ENCODE results near the gene HADHA.
A peak's percentile ranks its signal among the peaks of the same experiment; 100 is the strongest.

- TF ChIP-seq GATA2 (IDR thresholded peaks at IDR 0.05; ENCODE audit: insufficient read depth, insufficient read length, low read depth, low read length) = no peak
- peak in 1 of 2 donors; percentile 5 for TF ChIP-seq CTCF (IDR thresholded peaks at IDR 0.05; ENCODE audit: extremely low read depth in 1 of 2, insufficient read depth in 1 of 2, low read depth in 1 of 2, low read length in 2 of 2)
- TF ChIP-seq POLR2AphosphoS5 (IDR thresholded peaks at IDR 0.05; ENCODE audit: insufficient read depth, low read depth, low read length) = no peak
- no peak for TF ChIP-seq POLR2A (IDR thresholded peaks at IDR 0.05; ENCODE audit: low read depth, low read length)
- TF ChIP-seq MAX (IDR thresholded peaks at IDR 0.05; ENCODE audit: insufficient read depth, insufficient read length) = no peak
- TF ChIP-seq EZH2 (IDR thresholded peaks at IDR 0.05; ENCODE audit: borderline replicate concordance, low read depth, low read length, severe bottlenecking) = no peak
Measured at GRCh38 chr2:26235089-26235488, 9.3 kb downstream of the HADHA start.
